ENCODE measurements around the gene PNPLA7.

GRCh38 chr9:137456061-137456863, 93.9 kb downstream of the PNPLA7 start:
- TF ChIP-seq, protein P1, sequence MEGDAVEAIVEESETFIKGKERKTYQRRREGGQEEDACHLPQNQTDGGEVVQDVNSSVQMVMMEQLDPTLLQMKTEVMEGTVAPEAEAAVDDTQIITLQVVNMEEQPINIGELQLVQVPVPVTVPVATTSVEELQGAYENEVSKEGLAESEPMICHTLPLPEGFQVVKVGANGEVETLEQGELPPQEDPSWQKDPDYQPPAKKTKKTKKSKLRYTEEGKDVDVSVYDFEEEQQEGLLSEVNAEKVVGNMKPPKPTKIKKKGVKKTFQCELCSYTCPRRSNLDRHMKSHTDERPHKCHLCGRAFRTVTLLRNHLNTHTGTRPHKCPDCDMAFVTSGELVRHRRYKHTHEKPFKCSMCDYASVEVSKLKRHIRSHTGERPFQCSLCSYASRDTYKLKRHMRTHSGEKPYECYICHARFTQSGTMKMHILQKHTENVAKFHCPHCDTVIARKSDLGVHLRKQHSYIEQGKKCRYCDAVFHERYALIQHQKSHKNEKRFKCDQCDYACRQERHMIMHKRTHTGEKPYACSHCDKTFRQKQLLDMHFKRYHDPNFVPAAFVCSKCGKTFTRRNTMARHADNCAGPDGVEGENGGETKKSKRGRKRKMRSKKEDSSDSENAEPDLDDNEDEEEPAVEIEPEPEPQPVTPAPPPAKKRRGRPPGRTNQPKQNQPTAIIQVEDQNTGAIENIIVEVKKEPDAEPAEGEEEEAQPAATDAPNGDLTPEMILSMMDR (conservative IDR thresholded peaks at IDR 0.05; ENCODE audit: low read depth, low read length) = no peak
- no peak for TF ChIP-seq EZH2 (IDR thresholded peaks at IDR 0.05; ENCODE audit: borderline replicate concordance, low read depth, low read length, poor library complexity, severe bottlenecking)
